GM12892 (cell line): ENCODE data around the gene SERPINB4.

Experiments
- POLR2A ChIP-seq: IDR thresholded peaks from 2 replicates; pipeline ENCODE4 v1.6.1; 2011; ENCODE audit warnings: low read depth, low read length, control low read depth
- POLR2AphosphoS5 ChIP-seq: IDR thresholded peaks from 2 replicates; pipeline ENCODE4 v1.6.1; 2011; ENCODE audit warnings: low read depth, low read length, control low read depth
- TAF1 ChIP-seq: IDR thresholded peaks from 2 replicates; pipeline ENCODE4 v1.6.1; 2011; ENCODE audit warnings: low read depth, mild to moderate bottlenecking, control low read depth, low read length, borderline replicate concordance

DNA sequence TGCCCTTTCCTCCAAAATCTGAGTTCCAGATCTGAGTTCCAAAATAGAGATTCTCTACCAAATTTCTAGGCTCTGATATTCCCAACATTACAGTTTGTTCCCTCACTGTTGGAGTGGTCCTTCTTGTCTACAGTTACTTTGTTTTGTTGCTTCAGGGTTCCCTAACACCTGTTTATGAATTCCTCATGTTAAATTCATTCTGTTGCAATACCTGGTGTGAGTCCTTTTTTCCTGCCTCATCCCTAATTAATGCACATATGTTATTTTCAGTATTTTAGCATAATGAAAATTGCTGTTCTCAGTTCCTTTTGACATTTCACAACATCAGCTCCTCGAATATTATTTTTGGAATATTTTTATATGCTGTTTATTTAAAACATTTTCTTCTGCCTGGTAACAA lies 40.7 kb downstream of the SERPINB4 start:
- no peak for TF ChIP-seq TAF1
- TF ChIP-seq POLR2AphosphoS5 = no peak
- TF ChIP-seq POLR2A = no peak
